ENCODE measurements around the gene LCN15.
"Not testable (repeated sequence)": the region's sequence is repeated elsewhere in the genome, so short reads cannot be mapped to it uniquely, and the experiment has no call there.

LCN15 gene

GRCh38 chr9:136794281-136794999 lies 30.1 kb upstream of the LCN15 start:
- DNase-seq (ENCODE audit: low read depth in 2 of 2) = no peak

DNA sequence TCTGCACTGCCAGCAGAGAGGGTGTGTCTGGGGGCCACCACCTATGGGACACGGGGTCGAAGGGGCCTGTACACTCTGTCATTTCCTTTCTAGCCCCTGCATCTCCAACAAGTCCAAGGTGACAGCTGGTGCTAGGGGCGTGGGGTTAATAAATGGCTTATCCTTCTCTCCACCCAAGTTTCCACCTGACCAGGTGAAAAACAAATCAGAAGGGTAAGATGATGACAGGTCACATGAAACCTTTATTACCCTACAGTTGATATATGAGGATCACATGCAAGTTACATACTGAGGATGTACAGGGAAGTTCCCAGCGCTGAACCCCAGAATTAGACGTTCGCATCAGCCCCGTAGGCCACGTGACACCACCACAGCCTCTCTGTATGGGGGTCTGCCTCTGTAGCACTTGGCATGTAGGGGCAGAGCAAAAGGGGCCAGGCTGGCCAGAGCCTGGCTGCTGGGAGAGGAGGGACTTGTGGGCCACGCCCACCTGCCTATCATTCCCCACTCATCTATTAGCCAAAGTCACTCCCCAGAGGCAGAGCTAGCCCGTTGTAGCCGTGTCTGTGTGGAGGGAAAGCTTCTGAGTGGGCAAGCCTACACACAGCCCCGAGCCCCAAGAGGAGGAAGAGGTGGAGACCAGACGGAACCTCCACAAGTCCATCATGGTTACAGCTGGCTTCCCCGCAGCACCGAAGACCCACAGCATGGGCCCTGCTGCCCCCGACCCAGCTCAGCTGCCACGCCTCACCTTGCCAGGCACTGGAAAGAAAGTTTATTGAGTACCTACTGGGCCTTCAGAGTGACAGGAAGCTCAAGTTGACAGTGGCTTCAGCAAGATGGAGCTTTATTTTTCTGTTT lies 29.0 kb upstream of the LCN15 start:
- no peak for DNase-seq (ENCODE audit: low read depth in 2 of 2)

- DNase-seq (ENCODE audit: low read depth in 2 of 2) = no peak
Observed at GRCh38 chr9:136792321-136793085, 28.2 kb upstream of the LCN15 start.

- peak; percentile 18 to 43 for DNase-seq (ENCODE audit: low read depth in 2 of 2)
Observed at GRCh38 chr9:136791516-136792276, 27.4 kb upstream of the LCN15 start.

- DNase-seq (ENCODE audit: low read depth in 2 of 2) = peak; percentile 99
Observed at GRCh38 chr9:136790640-136791515, 26.6 kb upstream of the LCN15 start, which contains the start of gene TMEM141. TMEM141 (plus strand) TSS chr9:136791344; CDS start chr9:136791371, 27 bp downstream.

- DNase-seq (ENCODE audit: low read depth in 2 of 2) = no peak
Observed at GRCh38 chr9:136789523-136789937, 25.2 kb upstream of the LCN15 start.

DNA sequence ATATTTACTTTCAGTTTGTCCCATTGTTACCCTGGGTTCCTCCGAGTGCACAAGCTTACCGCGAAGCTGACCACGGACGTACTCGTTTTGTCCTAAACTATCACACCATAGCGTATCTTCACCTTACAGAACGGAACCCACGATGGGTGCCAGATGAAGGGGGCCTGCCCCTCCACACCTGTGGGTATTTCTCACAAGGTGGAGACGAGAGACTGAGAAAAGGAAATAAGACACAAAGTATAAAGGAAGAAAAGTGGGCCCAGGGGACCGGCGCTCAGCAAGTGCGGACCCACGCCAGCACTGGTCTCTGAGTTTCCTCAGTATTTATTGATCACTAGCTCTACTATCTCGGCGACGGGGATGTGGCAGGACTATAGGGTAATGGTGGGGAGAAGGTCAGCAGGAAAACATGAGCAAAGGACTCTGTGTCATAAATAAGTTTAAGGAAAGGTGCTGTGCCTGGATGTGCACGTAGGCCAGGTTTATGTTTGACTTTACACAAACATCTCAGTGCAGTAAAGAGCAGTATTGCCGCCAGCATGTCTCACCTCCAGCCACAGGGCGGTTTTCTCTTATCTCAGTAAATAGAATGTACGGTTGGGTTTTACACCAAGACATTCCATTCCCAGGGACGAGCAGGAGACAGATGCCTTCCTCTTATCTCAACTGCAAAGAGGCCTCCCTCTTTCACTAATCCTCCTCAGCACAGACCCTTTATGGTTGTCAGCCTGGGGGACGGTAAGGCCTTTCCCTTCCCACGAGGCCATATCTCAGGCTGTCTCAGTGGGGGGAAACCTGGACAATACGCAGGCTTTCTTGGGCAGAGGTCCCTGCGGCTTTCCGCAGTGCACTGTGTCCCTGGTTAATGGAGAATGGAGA lies 24.6 kb upstream of the LCN15 start:
- DNase-seq (ENCODE audit: low read depth in 2 of 2) = not testable (repeated sequence)

GRCh38 chr9:136787690-136788400 lies 23.5 kb upstream of the LCN15 start:
- peak in 1 of 2 donors; percentile 37 for DNase-seq (ENCODE audit: low read depth in 2 of 2)

GRCh38 chr9:136786983-136787382 lies 22.7 kb upstream of the LCN15 start:
- not testable (repeated sequence) for DNase-seq (ENCODE audit: low read depth in 2 of 2)

DNA sequence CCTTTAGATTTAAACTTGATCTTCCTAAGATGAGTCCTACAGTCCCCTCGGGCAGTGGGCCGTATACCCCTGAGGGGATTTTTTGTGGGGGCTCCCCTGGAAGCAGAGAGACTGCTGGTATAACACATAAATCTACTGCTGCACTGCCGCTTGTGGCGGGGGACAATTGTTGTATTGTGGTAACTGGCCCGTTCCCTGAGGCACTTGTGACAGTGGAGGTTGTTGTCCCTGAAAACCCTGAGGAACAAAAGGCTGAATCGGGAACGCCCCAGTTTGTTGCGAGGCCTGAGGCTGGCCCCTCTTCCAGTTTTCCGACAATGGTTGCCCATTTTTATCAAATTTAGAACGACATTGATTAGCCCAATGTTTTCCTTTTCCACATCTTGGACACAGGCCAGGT lies 22.1 kb upstream of the LCN15 start:
- no peak for DNase-seq (ENCODE audit: low read depth in 2 of 2)

- DNase-seq (ENCODE audit: low read depth in 2 of 2) = not testable (repeated sequence)
Observed at GRCh38 chr9:136785565-136786355, 21.4 kb upstream of the LCN15 start.

- no peak for DNase-seq (ENCODE audit: low read depth in 2 of 2)
Observed at GRCh38 chr9:136784997-136785361, 20.7 kb upstream of the LCN15 start.

DNA sequence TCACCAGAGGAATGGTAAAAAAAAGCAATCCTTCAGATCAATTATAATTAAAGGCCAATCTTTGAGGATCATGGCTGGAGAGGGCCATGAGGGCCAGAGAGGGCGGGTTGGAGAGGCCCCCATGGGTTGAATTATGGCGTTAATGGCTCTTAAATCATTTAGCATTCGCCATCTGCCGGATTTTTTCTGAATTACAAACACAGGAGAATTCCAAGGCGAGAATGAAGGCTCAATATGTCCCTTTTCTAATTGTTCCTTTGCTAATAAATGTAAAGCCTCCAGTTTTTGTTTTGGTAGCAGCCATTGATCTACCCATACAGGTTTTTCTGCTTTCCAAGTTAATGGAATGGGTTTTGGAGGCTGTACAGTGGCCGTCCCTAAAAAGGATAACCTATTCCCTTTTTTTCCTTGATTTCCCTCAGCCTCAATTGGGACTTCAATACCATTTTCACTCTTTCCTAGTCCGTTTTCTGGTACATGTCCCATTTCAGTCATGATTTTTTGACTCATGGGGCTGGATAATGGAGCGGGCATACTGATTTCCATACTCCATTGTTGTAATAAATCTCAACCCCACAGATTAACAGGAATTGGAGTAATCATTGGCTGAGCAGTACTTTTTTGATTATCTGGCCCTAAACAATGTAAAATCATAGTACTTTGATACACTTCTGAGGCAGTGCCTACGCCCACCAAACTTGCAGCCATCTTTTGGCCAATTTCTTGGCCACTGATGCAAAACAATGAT lies 20.1 kb upstream of the LCN15 start:
- no peak for DNase-seq (ENCODE audit: low read depth in 2 of 2)

- DNase-seq (ENCODE audit: low read depth in 2 of 2) = no peak
Observed at GRCh38 chr9:136782452-136782851, 18.1 kb upstream of the LCN15 start.

GRCh38 chr9:136779808-136780207 lies 15.5 kb upstream of the LCN15 start:
- no peak for DNase-seq (ENCODE audit: low read depth in 2 of 2)

DNA sequence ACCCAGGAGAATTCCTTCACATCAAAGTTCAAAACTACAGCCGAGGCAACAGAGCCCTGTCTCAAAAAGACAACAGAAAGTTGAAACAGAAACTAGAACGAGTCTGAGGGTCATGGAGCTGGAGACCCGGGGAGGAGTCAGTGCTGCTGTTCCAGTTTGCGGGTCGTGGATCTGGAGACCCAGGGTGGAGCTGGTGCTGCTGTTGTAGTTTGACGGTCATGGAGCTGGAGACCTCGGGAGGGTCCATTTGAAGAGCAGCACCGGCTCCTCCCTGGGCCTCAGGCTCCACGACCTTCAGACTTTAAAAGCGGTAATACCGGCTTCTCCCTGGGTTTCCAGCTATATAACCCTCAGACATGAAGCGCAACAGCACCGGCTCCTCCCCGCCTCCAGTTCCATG lies 13.0 kb upstream of the LCN15 start:
- DNase-seq (ENCODE audit: low read depth in 2 of 2) = no peak

- DNase-seq (ENCODE audit: low read depth in 2 of 2) = no peak
Observed at GRCh38 chr9:136776947-136777346, 12.6 kb upstream of the LCN15 start.

Data from stimulated activated CD8-positive, alpha-beta memory T cell treated with anti-CD3 and anti-CD28 coated beads, Interleukin-7, amount 100 ng/mL, for 1 hour (primary cell).